Mesendoderm (in vitro differentiated cells): Measurements from ENCODE around the gene RRP15.

Experiments used
- DNase-seq: peaks from one replicate; pipeline ENCODE4 v3.0.0; 2013
- H2AK5ac ChIP-seq: 2 replicates; pipeline ENCODE4 v1.6.1; 2013; ENCODE audit warnings: low read length, inconsistent platforms
- H2BK120ac ChIP-seq: 2 replicates; pipeline ENCODE4 v1.6.1; 2013; ENCODE audit warnings: low read depth, mild to moderate bottlenecking, low read length, moderate library complexity, mixed read lengths
- H2BK15ac ChIP-seq: replicated peaks from 2 replicates; pipeline ENCODE4 v1.6.1; 2013; ENCODE audit warnings: low read depth, mild to moderate bottlenecking, moderate library complexity
- H2BK5ac ChIP-seq: 2 replicates; pipeline ENCODE4 v1.6.1; 2013; ENCODE audit warnings: low read length, inconsistent platforms
- H3K18ac ChIP-seq: 2 replicates; pipeline ENCODE4 v1.6.1; 2013; ENCODE audit warnings: mild to moderate bottlenecking, low read length, mixed read lengths
- H3K23ac ChIP-seq: one replicate; pipeline ENCODE4 v1.6.1; 2013; ENCODE audit warnings: low read length
- H3K27ac ChIP-seq: 2 replicates; pipeline ENCODE4 v1.5.1; 2013; ENCODE audit warnings: low read depth, mild to moderate bottlenecking, inconsistent platforms, low read length, moderate library complexity
- H3K27me3 ChIP-seq: 2 replicates; pipeline ENCODE4 v1.6.1; 2013; ENCODE audit warnings: low read length, control low read depth, mild to moderate bottlenecking, inconsistent platforms; ENCODE audit not compliant: insufficient read depth, poor library complexity
- H3K36me3 ChIP-seq: 2 replicates; pipeline ENCODE4 v1.6.1; 2013; ENCODE audit warnings: low read length, inconsistent platforms; ENCODE audit not compliant: control insufficient read depth, insufficient read depth
- H3K4ac ChIP-seq: one replicate; pipeline ENCODE4 v1.6.1; 2013; ENCODE audit warnings: low read depth, mild to moderate bottlenecking, low read length, moderate library complexity
- H3K4me1 ChIP-seq: 2 replicates; pipeline ENCODE4 v1.6.1; 2013; ENCODE audit warnings: low read depth, low read length, inconsistent platforms; ENCODE audit not compliant: control insufficient read depth
- H3K4me2 ChIP-seq: 2 replicates; pipeline ENCODE4 v1.6.1; 2013; ENCODE audit warnings: low read length
- H3K4me3 ChIP-seq: 2 replicates; pipeline ENCODE4 v1.5.1; 2013; ENCODE audit warnings: mild to moderate bottlenecking, low read length
- H3K56ac ChIP-seq: one replicate; pipeline ENCODE4 v1.6.1; 2013; ENCODE audit warnings: low read length
- H3K79me1 ChIP-seq: 2 replicates; pipeline ENCODE4 v1.6.1; 2013; ENCODE audit warnings: low read length, inconsistent platforms
- H3K79me2 ChIP-seq: 2 replicates; pipeline ENCODE4 v1.6.1; 2013; ENCODE audit warnings: mild to moderate bottlenecking, low read length; ENCODE audit not compliant: control insufficient read depth, insufficient read depth
- H3K9ac ChIP-seq: 2 replicates; pipeline ENCODE4 v1.6.1; 2013; ENCODE audit warnings: low read length, inconsistent platforms
- H4K5ac ChIP-seq: one replicate; pipeline ENCODE4 v1.6.1; 2013; ENCODE audit warnings: low read length
- H4K8ac ChIP-seq: one replicate; pipeline ENCODE4 v1.6.1; 2013; ENCODE audit warnings: low read depth, mild to moderate bottlenecking, control low read depth, low read length, moderate library complexity
- WGBS: extraction: QIAGEN DNeasy Blood & Tissue Kit; methylation state at CpG from one replicate; pipeline ENCODE4 v1.1.7; 2013; ENCODE audit warnings: low lambda C conversion rate, missing lambda C conversion rate; ENCODE audit not compliant: insufficient coverage; ENCODE audit errors: extremely low coverage; 5-methylcytosine and 5-hydroxymethylcytosine counted together

Gene RRP15

GRCh38 chr1:218297867-218298266 is 12.8 kb downstream of the RRP15 start:
- H3K9ac ChIP-seq: no peak overlapping the region
- H3K4me3 ChIP-seq: no peak overlapping the region
- H3K56ac ChIP-seq: no peak overlapping the region
- no peak for DNase-seq
- no peak overlapping the region for H2BK15ac ChIP-seq
- no CpG with 5 or more reads among the region's 1 CpG for WGBS
- H4K8ac ChIP-seq: no peak overlapping the region
- H3K4ac ChIP-seq: no peak overlapping the region
- H3K79me1 ChIP-seq: peaks cover 2% of the 10 kb centered on the region
- H3K23ac ChIP-seq: no peak overlapping the region
- H2BK120ac ChIP-seq: no peak overlapping the region
- H4K5ac ChIP-seq: no peak overlapping the region
- no peak overlapping the region for H3K27ac ChIP-seq
- H3K4me1 ChIP-seq: peaks cover 2% of the 10 kb centered on the region
- H2BK5ac ChIP-seq: no peak overlapping the region
- peaks cover 2% of the 10 kb centered on the region for H3K79me2 ChIP-seq
- H3K4me2 ChIP-seq: no peak overlapping the region
- no peaks in the 10 kb centered on the region for H3K27me3 ChIP-seq
- no peak overlapping the region for H2AK5ac ChIP-seq
- H3K18ac ChIP-seq: no peak overlapping the region
- no peaks in the 10 kb centered on the region for H3K36me3 ChIP-seq

DNA sequence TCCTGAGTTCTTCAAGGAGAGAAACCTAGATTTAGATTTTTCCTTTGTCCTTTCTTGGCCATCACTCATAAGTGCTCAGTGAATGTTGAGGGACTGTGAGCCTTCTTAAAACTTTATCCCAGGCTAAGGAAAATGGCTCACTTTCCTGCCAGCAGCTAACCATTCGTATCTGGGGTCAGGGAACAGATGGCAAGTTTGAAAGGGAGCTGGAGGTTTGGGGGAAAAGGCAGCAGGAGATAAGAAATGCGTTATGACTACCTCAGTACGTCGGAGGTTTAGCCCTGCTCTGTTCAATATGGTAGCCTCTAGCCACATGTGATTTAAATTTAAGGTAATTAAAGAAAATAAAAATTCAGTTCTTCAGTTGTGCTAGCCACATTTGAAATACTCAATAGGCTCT is 13.3 kb downstream of the RRP15 start:
- H2BK5ac ChIP-seq: no peak overlapping the region
- no peak overlapping the region for H3K56ac ChIP-seq
- no peak overlapping the region for H2BK15ac ChIP-seq
- H3K79me2 ChIP-seq: peaks cover 2% of the 10 kb centered on the region
- no peak overlapping the region for H3K27ac ChIP-seq
- peaks cover 2% of the 10 kb centered on the region for H3K4me1 ChIP-seq
- no peaks in the 10 kb centered on the region for H3K36me3 ChIP-seq
- no peak overlapping the region for H2AK5ac ChIP-seq
- no peak for DNase-seq
- H2BK120ac ChIP-seq: no peak overlapping the region
- H4K5ac ChIP-seq: no peak overlapping the region
- peaks cover 2% of the 10 kb centered on the region for H3K79me1 ChIP-seq
- H3K9ac ChIP-seq: no peak overlapping the region
- no peaks in the 10 kb centered on the region for H3K27me3 ChIP-seq
- H3K4ac ChIP-seq: no peak overlapping the region
- WGBS: no CpG with 5 or more reads among the region's 4 CpGs
- H3K18ac ChIP-seq: no peak overlapping the region
- H4K8ac ChIP-seq: no peak overlapping the region
- H3K4me3 ChIP-seq: no peak overlapping the region
- H3K4me2 ChIP-seq: no peak overlapping the region
- H3K23ac ChIP-seq: no peak overlapping the region

- no peak overlapping the region for H2BK5ac ChIP-seq
- no peak overlapping the region for H3K4me2 ChIP-seq
- no peak overlapping the region for H2AK5ac ChIP-seq
- no CpG with 5 or more reads among the region's 2 CpGs for WGBS
- peaks cover 2% of the 10 kb centered on the region for H3K4me1 ChIP-seq
- no peaks in the 10 kb centered on the region for H3K79me2 ChIP-seq
- H2BK15ac ChIP-seq: no peak overlapping the region
- no peak overlapping the region for H2BK120ac ChIP-seq
- no peaks in the 10 kb centered on the region for H3K27me3 ChIP-seq
- peak; percentile 54 for DNase-seq
- H3K56ac ChIP-seq: no peak overlapping the region
- no peak overlapping the region for H3K23ac ChIP-seq
- no peak overlapping the region for H3K4ac ChIP-seq
- H3K27ac ChIP-seq: no peak overlapping the region
- H3K79me1 ChIP-seq: no peaks in the 10 kb centered on the region
- H3K36me3 ChIP-seq: no peaks in the 10 kb centered on the region
- H3K9ac ChIP-seq: no peak overlapping the region
- no peak overlapping the region for H4K8ac ChIP-seq
- H3K18ac ChIP-seq: no peak overlapping the region
- no peak overlapping the region for H4K5ac ChIP-seq
- no peak overlapping the region for H3K4me3 ChIP-seq
These were observed 14.3 kb downstream of the RRP15 start for GRCh38 chr1:218299416-218299815.

DNA sequence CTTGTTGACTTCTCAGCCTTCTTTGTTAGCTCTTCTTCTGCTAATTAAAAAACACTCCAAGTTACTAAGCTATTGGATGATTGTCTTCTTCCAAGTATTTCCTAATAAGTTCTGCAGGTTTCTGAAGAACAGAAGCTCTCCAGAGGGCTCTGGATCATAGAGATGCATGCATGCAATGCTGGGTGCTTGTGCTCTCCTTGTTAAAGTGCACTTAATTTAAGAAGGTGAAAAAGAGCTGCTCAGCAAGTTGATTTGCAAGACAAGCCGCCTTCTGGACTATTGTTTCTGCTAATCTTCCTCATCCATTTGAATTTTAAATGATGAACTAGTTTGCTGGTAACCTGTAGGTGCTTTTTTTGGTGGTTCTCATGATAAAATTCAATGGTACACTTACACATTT is 16.1 kb downstream of the RRP15 start:
- H3K9ac ChIP-seq: no peak overlapping the region
- H2BK5ac ChIP-seq: no peak overlapping the region
- no peak overlapping the region for H2BK120ac ChIP-seq
- H3K27ac ChIP-seq: no peak overlapping the region
- no peak overlapping the region for H4K8ac ChIP-seq
- no peak overlapping the region for H3K4me2 ChIP-seq
- H2BK15ac ChIP-seq: no peak overlapping the region
- H3K36me3 ChIP-seq: no peaks in the 10 kb centered on the region
- no CpG with 5 or more reads among the region's 1 CpG for WGBS
- H4K5ac ChIP-seq: no peak overlapping the region
- H3K23ac ChIP-seq: no peak overlapping the region
- H3K4me1 ChIP-seq: peaks cover 2% of the 10 kb centered on the region
- no peak overlapping the region for H3K56ac ChIP-seq
- DNase-seq: no peak
- H3K27me3 ChIP-seq: no peaks in the 10 kb centered on the region
- no peaks in the 10 kb centered on the region for H3K79me1 ChIP-seq
- H3K18ac ChIP-seq: no peak overlapping the region
- no peaks in the 10 kb centered on the region for H3K79me2 ChIP-seq
- H3K4me3 ChIP-seq: no peak overlapping the region
- H3K4ac ChIP-seq: no peak overlapping the region
- H2AK5ac ChIP-seq: no peak overlapping the region

DNA sequence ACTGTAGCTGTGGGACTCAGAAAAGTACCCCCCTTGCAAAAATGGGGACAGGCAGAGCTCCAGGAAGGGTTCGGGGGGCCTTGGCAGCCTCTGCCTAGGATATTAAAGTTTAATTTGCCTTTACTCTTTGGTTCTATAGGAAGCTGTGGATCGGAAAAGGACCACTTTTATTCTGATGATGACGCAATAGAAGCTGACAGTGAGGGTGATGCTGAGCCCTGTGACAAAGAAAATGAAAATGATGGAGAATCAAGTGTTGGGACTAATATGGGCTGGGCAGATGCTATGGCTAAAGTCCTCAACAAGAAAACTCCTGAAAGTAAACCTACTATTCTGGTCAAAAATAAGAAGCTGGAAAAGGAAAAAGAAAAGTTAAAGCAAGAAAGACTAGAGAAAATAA is 17.1 kb downstream of the RRP15 start:
- Histone ChIP-seq H3K4me2 (no peak overlapping the region), H3K4ac (no peak overlapping the region), H3K4me1 (peaks cover under 1% of the 10 kb centered on the region), H3K9ac (no peak overlapping the region), H3K79me1 (no peaks in the 10 kb centered on the region), H3K18ac (no peak overlapping the region), H3K79me2 (no peaks in the 10 kb centered on the region), H3K36me3 (no peaks in the 10 kb centered on the region), H4K8ac (no peak overlapping the region), H3K56ac (no peak overlapping the region), H3K27ac (no peak overlapping the region), H3K23ac (no peak overlapping the region), H2BK15ac (no peak overlapping the region), H2BK120ac (no peak overlapping the region), H4K5ac (no peak overlapping the region), H3K27me3 (no peaks in the 10 kb centered on the region), H2BK5ac (no peak overlapping the region), H2AK5ac (no peak overlapping the region), H3K4me3 (no peak overlapping the region)
- WGBS: no CpG with 5 or more reads among the region's 3 CpGs
- no peak for DNase-seq

DNA sequence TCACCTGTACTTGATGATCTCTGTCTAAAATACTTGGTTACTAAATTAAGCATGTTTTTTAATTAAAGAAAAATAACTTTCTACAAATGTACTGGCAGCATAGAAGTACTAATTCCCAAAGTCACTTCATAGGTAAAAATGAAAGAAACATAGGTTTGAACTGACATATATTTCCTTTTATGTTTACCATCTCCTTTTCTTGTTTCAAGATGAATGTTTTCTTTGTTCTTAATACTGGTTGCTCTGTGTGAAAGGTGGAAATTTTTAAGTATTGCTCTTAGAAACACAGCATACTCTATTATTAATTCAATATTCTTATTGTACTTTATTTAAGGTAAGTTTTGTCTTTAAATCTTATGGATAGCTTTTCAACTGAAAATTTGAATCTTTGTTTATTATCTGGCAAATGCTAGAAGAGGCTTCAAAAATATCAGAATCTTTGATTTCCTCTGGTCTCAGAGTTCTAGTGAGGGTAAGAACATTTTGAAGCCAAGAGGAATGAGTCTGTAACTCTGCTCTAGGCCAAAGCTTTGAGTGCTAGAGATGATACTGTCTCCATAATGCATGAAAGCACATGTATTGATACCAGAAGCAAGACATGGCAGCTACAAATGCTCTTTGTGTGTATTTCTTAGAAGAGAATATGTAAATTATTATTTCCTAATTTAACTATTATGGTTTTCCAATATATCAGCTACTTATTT is 18.2 kb downstream of the RRP15 start:
- H3K79me2 ChIP-seq: no peaks in the 10 kb centered on the region
- no peak overlapping the region for H3K23ac ChIP-seq
- no peak overlapping the region for H2AK5ac ChIP-seq
- no peak overlapping the region for H3K4ac ChIP-seq
- no peaks in the 10 kb centered on the region for H3K27me3 ChIP-seq
- no peak overlapping the region for H3K27ac ChIP-seq
- no peak overlapping the region for H4K8ac ChIP-seq
- no peak overlapping the region for H3K4me2 ChIP-seq
- H4K5ac ChIP-seq: no peak overlapping the region
- no peak overlapping the region for H2BK5ac ChIP-seq
- H3K79me1 ChIP-seq: no peaks in the 10 kb centered on the region
- H3K4me1 ChIP-seq: no peaks in the 10 kb centered on the region
- no peak overlapping the region for H2BK15ac ChIP-seq
- H3K4me3 ChIP-seq: no peak overlapping the region
- no peak overlapping the region for H2BK120ac ChIP-seq
- H3K9ac ChIP-seq: no peak overlapping the region
- H3K56ac ChIP-seq: no peak overlapping the region
- H3K36me3 ChIP-seq: no peaks in the 10 kb centered on the region
- no peak overlapping the region for H3K18ac ChIP-seq
- no peak for DNase-seq
